GM19455 (cell line): ENCODE measurements around the gene TUBA3E.
"Not testable (repeated sequence)": the region's sequence is repeated elsewhere in the genome, so short reads cannot be mapped to it uniquely, and the experiment has no call there.

Source experiments
- ATAC-seq: cut with Tn5 transposase; IDR thresholded peaks from one replicate; pipeline ENCODE4 v1.9.1; 2021; ENCODE audit not compliant: unreplicated experiment

TUBA3E gene

DNA sequence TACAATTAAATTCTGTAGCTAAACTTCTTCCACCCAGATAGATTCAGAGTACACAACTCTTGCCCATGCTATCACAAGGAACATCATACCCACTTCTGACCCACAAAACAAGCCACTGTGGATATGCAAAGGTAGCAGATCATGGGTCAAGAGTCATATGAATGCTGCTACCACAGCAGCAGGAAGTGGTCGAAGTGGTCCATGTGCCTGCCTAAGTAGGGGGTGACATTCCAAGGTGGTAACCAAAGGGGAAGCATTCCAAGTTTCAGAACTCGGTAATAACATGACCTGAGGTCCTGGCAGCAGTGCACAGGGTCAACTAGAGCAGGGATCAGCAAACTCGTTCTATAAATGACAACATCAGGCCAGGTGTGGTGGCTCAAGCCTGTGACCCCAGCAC is 5.8 kb downstream of the TUBA3E start:
- ATAC-seq = not testable (repeated sequence)

DNA sequence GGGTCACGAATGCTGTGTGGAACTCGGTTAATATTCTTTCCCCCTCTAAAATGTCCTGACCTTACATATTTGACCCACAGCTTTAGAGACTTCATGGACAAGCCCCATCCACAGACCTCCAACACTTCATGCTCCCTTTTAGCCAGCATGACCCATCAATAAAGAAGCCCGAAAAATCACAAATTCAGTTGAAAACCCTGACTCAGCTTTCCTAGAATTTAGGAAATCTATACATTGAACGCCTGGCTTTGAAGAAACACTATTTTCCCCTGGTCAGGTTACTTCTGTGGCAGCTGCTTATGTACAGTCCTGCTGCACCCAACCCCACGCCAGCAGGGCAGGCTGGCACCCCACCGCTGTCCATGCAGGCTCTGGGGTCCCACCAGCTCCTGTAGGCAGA is 6.9 kb downstream of the TUBA3E start:
- not testable (repeated sequence) for ATAC-seq

DNA sequence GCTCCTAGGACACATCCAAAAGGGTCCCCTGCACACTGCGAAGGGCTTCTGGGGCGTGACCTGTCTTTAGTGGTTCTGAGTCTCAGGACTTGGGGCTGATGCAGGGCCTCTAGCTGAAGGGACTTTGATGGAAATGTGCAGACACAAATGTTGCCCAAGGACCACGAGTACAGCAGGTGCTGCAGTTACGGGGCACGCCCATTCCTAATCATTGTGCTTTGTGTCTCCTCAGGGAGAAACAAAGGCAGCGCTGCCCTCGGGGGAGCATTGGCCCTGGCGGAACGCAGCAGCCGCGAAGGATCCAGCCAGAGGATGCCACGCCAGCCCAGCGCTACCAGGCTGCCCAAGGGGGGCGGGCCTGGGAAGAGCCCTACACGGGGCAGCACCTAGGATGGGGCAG is 8.0 kb downstream of the TUBA3E start:
- ATAC-seq = no peak

DNA sequence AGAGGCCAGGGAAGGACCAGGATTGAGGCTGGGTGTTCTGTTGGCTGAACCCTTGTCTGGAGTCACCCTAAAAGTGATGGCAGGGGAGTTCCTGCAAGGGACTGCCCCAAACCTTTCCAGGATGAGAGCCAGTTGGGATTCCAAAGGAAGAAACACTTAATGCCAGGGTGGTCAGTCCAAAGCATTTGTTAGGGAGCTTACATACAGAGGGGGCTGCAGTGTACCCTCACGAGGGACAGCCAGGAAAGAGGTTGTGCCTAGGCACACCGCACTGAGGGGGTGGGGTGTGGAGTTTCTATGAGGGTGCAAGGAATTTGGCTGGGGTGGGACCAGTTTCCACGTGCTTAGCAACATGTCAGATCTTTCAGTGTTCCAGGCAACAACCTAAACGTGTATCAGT is 9.3 kb downstream of the TUBA3E start:
- not testable (repeated sequence) for ATAC-seq

GRCh38 chr2:130187859-130188792 is 10.1 kb downstream of the TUBA3E start:
- ATAC-seq = not testable (repeated sequence)

GRCh38 chr2:130187268-130187667 is 11.0 kb downstream of the TUBA3E start:
- ATAC-seq = no peak

DNA sequence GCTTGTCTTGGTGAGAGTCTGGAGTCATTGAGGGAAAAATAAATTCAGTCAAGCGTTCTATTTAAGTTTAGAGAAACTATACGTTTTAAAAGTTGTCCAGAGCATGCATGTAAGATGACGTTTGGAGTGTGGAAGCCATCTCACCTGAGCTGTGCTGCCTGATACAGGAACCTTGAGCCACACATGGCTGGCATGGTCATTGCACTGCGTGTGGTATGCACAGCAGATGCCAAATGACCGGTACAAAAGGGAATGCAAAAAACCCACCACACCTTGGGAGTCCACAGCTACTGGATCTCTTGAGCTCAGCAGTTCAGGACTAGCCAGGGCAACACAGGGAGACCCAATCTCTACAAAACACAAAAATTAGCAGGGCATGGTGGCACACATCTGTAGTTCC is 11.8 kb downstream of the TUBA3E start:
- no peak for ATAC-seq

DNA sequence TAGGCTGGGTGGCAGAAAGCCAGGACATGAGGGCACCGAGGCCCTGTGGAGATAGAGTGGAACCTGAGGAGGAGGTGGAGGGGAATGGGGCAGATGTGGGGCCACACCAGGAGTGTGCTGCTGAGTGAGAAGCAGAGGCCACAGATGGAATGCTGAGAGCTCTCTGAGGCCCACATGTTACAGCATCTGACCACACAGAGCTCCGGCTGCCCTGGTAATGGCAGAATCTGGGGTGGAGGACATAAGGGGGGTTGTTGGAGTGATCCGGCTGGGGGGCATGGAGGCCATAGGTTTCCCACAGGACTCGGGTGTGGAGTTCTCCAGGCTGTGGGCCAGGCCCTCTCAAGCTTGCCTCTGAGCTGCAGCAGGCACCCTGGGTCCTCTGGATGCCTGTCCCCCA is 12.3 kb downstream of the TUBA3E start:
- no peak for ATAC-seq

DNA sequence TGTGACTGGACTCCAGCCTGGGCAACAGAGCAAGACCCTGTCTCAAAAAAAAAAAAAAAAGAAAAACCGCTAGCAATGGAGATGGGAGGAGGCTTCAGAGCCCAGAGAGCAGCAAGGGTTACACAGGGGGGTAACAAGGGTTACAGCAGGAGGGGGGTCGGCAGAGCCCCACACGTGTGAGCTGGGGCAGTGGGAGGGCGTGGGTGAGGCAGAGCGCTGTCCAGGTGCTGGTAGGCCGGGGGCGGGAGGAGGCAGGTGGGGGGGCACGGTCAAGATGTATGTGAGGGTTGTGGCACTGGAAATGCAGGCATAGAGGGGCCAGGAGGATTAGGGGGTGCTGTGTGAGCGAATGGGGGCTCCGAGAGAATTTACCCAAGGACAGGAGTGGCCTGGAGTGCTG is 12.8 kb downstream of the TUBA3E start:
- ATAC-seq = no peak

DNA sequence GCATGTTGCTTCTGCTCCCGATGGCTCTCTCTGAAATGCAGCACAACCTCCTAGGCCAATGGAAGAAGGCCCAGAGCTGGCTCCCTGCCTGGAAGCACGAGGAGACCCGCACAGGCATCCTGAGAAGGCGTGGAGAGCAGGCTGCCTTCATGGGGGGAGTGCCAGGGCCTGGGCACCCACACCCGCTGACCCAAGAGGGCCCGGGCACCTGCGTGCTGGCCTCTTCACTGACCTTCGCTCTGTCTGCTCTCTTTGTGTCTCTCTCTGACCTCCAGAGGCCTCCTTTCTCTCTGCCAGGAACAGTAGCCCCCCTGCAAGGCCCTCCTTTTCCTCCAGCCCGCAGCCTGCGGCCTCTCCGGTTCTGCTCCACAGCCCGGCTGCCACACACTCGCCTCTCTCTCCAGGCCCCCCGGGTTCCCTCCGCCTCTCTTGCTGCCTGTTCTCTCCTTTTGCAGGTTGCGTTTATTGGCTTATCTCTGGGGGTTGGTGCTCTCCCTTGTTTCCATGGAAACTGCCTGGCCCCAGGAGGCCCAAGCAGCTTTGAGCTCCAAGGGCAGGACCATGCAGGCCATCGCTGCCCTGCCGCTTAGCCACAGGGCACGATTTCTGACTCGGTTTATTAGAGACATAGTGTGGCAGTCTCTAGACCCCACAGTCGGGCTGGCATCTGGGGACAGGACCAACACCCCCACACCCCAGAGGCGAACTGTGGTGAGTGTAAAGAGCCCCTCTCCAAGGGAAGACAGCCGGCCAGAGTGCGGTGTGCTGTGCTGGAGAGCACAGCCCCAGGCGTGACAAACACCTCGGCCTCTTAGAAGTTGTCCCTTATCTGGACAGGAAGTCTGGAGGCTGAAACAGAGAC is 14.5 kb downstream of the TUBA3E start:
- no peak for ATAC-seq

DNA sequence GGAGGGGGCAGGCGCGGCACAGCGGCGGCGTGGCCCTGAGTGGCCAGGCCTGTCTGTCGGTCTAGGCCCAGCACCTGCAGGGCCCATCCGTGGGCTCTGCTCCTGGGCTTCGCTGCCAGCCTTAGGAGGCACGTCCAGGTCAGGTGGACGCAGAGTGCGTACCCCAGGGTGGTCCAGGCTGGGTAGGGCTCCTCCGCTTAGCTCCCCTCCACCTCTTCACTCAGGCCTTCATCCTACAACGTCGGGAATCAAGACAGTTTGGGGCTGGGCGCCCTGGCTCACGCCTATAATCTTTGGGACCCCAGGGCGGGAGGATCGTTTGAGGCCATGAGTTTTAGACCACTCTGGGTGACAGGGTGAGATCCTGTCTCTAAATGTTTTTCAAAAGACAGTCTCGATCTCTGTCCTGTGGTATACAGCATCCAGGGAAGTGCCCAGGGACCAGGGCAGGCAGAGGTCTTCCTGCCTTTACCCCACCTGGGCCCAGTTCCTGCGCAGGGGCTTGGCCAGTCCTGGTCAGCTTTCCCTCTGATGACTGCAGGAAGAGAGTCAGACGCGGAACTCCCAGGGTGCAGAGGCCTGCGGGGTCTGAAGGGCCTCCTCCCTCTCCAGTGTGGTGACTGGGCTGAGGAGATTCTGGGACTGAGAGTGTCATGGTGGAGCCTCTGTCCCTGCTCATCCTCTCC is 15.3 kb downstream of the TUBA3E start:
- ATAC-seq = peak; percentile 32

DNA sequence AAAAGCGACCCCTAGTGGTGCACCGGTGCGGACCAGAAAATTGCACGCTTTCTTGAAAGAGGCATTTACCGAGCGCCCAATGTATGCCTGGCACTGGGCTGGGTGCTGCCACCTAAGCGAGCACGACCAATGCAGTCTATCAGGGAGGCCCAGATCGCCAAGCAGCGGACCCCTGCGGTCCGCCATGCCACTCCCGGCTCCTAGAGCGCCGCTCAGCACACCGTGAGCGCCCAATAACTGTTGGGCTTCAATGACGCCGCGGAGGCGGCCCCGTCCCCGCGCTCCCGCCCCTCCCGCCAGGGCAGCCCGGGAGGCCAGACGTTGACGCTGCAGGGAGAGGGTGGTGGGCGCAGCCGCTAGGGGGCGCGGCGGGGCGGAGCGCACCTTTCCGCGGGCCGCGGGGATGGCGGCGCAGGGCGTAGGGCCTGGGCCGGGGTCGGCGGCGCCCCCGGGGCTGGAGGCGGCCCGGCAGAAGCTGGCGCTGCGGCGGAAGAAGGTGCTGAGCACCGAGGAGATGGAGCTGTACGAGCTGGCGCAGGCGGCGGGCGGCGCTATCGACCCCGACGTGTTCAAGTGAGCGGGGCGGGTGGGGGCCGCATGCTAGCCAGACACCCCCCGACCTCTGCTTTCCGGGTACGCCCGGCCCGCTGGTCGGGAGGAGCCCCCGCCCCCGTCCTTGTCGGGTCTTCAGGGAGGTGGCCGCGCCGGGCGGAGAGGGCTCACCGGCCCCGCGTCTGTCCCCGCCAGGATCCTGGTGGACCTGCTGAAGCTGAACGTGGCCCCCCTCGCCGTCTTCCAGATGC is 16.2 kb downstream of the TUBA3E start, which contains the start of gene MZT2B:
Gene MZT2B, plus strand, starts transcription at position 383 of the 803 bp plus-strand sequence. Its CDS starts 21 bp downstream, at position 404.
- ATAC-seq = peak; percentile 83

- peak; percentile 47 for ATAC-seq
These were observed 16.8 kb downstream of the TUBA3E start, which contains the start of gene SMPD4 for GRCh38 chr2:130181325-130181879. TSS of gene SMPD4 (minus strand) at chr2:130181602. CDS start at chr2:130176592, 5,010 bp downstream.

- not testable (repeated sequence) for ATAC-seq
These were observed 17.6 kb downstream of the TUBA3E start for GRCh38 chr2:130180404-130181324.

GRCh38 chr2:130174866-130175265 is 23.4 kb downstream of the TUBA3E start:
- peak; percentile 77 for ATAC-seq

DNA sequence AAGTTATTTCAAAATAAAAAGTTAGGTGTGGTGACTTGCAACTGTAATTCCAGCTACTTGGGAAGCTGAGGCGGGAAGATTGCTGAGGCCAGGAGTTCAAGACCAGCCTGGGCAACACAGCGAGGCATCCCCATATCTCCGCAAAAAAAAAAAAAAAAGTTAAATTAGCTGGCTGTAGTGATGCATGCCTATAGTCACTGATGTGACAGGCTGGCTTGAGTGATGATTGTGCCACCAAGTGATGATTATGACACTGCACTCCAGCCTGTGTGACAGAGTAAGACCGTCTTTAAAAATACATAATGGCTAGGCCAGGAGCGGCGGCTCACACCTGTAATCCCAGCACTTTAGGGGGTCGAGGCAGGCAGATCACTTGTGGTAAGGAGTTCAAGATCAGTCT is 28.3 kb downstream of the TUBA3E start:
- ATAC-seq = no peak

- ATAC-seq = not testable (repeated sequence)
These were observed 29.1 kb downstream of the TUBA3E start for GRCh38 chr2:130169163-130169562.

GRCh38 chr2:130166611-130167010 is 31.6 kb downstream of the TUBA3E start:
- ATAC-seq = not testable (repeated sequence)
